BE2C (cell line): ENCODE results near the gene FBLN2.

Experiments
- DNase-seq: peaks from one replicate; pipeline ENCODE4 v3.0.0-alpha.2; 2020
- H3K27me3 ChIP-seq: fragments of 250-450 bp; sonication (Bioruptor Pico); 2 replicates; pipeline ENCODE4 v1.5.1; 2020; ENCODE audit warnings: mild to moderate bottlenecking
- H3K36me3 ChIP-seq: fragments of 250-450 bp; sonication (Bioruptor Pico); 2 replicates; pipeline ENCODE4 v1.5.1; 2020; ENCODE audit warnings: mild to moderate bottlenecking
- H3K4me1 ChIP-seq: fragments of 250-450 bp; sonication (Bioruptor Pico); 2 replicates; pipeline ENCODE4 v1.5.1; 2020
- H3K4me3 ChIP-seq: 2 replicates; pipeline ENCODE4 v1.5.1; 2011; ENCODE audit warnings: low read depth, low read length
- H3K9me3 ChIP-seq: fragments of 250-450 bp; sonication (Bioruptor Pico); 2 replicates; pipeline ENCODE4 v1.5.1; 2020
- CTCF ChIP-seq: IDR thresholded peaks from 2 replicates; pipeline ENCODE4 v1.5.1; 2012; ENCODE audit warnings: mild to moderate bottlenecking, low read depth, low read length

The FBLN2 gene

GRCh38 chr3:13544293-13544831 is 4.6 kb upstream of the FBLN2 start:
- Histone ChIP-seq H3K4me3 (no peak overlapping the region), H3K36me3 (no peaks in the 10 kb centered on the region), H3K9me3 (no peaks in the 10 kb centered on the region), H3K27me3 (no peaks in the 10 kb centered on the region), H3K4me1 (peaks cover 9% of the 10 kb centered on the region)
- DNase-seq, result no peak
- TF ChIP-seq CTCF, result no peak

GRCh38 chr3:13544951-13545651 is 3.8 kb upstream of the FBLN2 start:
- peaks cover 9% of the 10 kb centered on the region for H3K4me1 ChIP-seq
- no peak for TF ChIP-seq CTCF
- H3K27me3 ChIP-seq, result no peaks in the 10 kb centered on the region
- H3K9me3 ChIP-seq, result no peaks in the 10 kb centered on the region
- H3K36me3 ChIP-seq, result no peaks in the 10 kb centered on the region
- H3K4me3 ChIP-seq, result no peak overlapping the region
- no peak for DNase-seq

- no peaks in the 10 kb centered on the region for H3K9me3 ChIP-seq
- DNase-seq, result no peak
- H3K4me1 ChIP-seq, result peaks cover 9% of the 10 kb centered on the region
- H3K4me3 ChIP-seq, result no peak overlapping the region
- no peaks in the 10 kb centered on the region for H3K27me3 ChIP-seq
- no peaks in the 10 kb centered on the region for H3K36me3 ChIP-seq
- TF ChIP-seq CTCF, result no peak
These were observed 2.9 kb upstream of the FBLN2 start for GRCh38 chr3:13545952-13546454.

GRCh38 chr3:13546667-13547171 is 2.2 kb upstream of the FBLN2 start:
- DNase-seq, result peak; percentile 45
- Histone ChIP-seq H3K27me3 (no peaks in the 10 kb centered on the region), H3K9me3 (no peaks in the 10 kb centered on the region), H3K36me3 (no peaks in the 10 kb centered on the region), H3K4me3 (no peak overlapping the region), H3K4me1 (peaks cover 9% of the 10 kb centered on the region)
- no peak for TF ChIP-seq CTCF

- peaks cover 9% of the 10 kb centered on the region for H3K4me1 ChIP-seq
- H3K9me3 ChIP-seq, result no peaks in the 10 kb centered on the region
- TF ChIP-seq CTCF, result no peak
- DNase-seq, result no peak
- no peaks in the 10 kb centered on the region for H3K27me3 ChIP-seq
- no peak overlapping the region for H3K4me3 ChIP-seq
- H3K36me3 ChIP-seq, result no peaks in the 10 kb centered on the region
These were observed 1.1 kb upstream of the FBLN2 start for GRCh38 chr3:13547591-13548371.
